Endothelial cell of umbilical vein (primary cell): ENCODE data around the gene TPSG1. TPM values are rescaled to one million over a fixed set of nuclear protein-coding genes. Genes with fewer than 3 reads are reported as not detected.

ENCODE experiments used
- BruUV-seq: library from RNA; stranded (reverse); fragments of 400-500 nt; replicated peaks from 2 replicates; lab custom pipeline; 2021; lab: Mats Ljungman, UMichigan
- CTCF ChIA-PET: fragments of 300-600, 350-600 bp; sonication (Branson Sonifier 250); formaldehyde crosslinking; loops from one replicate; lab custom pipeline; 2021; ENCODE audit warnings: antibody characterized with exemption, inconsistent platforms; lab: Charles Lee
- POLR2A ChIA-PET: fragments of 300-600, 350-600 bp; sonication (Branson Sonifier 250); formaldehyde crosslinking; loops from one replicate; lab custom pipeline; 2021; ENCODE audit warnings: antibody characterized with exemption, inconsistent platforms; lab: Charles Lee
- DNase-seq: peaks from one replicate; pipeline ENCODE4 v3.0.0-alpha.2; 2011; ENCODE audit warnings: low read depth, low spot score
- FAIRE-seq: peaks from 2 replicates; lab custom pipeline; 2011; peaks lifted over from hg19 to GRCh38; lab: Jason Lieb, UNC
- H2AFZ ChIP-seq: 2 replicates; pipeline ENCODE4 v1.6.0; 2012; ENCODE audit warnings: low read depth, low read length, control low read depth, inconsistent platforms
- H3K27ac ChIP-seq: 2 replicates; pipeline ENCODE4 v1.5.1; 2011; ENCODE audit warnings: low read depth, mild to moderate bottlenecking, control low read depth, low read length, moderate library complexity; ENCODE audit not compliant: insufficient read depth
- H3K27me3 ChIP-seq, 2 experiments: 2 replicates each; pipeline versions ENCODE4 v1.6.0 to v1.6.1; 2011; ENCODE audit warnings: low read length in 2 of 2, mixed read lengths in 1 of 2; ENCODE audit not compliant: control insufficient read depth in 2 of 2, insufficient read depth in 2 of 2
- H3K36me3 ChIP-seq, 2 experiments: 2 replicates in 1 of 2; 3 replicates in 1 of 2; pipeline ENCODE4 v1.5.1; 2011; ENCODE audit warnings: low read length in 2 of 2, mild to moderate bottlenecking in 1 of 2, moderate library complexity in 1 of 2; ENCODE audit not compliant: control insufficient read depth in 2 of 2, insufficient read depth in 2 of 2; ENCODE audit errors: extremely low read depth in 1 of 2
- H3K4me1 ChIP-seq: 3 replicates; pipeline ENCODE4 v1.5.1; 2011; ENCODE audit warnings: mild to moderate bottlenecking, low read length; ENCODE audit not compliant: control insufficient read depth, insufficient read depth; ENCODE audit errors: extremely low read depth
- H3K4me2 ChIP-seq: 2 replicates; pipeline ENCODE4 v1.6.1; 2011; ENCODE audit warnings: low read length, control low read depth, mixed read lengths; ENCODE audit not compliant: insufficient read depth
- H3K4me3 ChIP-seq, 3 experiments: fragments of 200-600 bp in 1 of 3; sonication (generic), shearing (Covaris generic) in 1 of 3; replicated peaks in 1 of 3; 2 replicates each; pipeline ENCODE4 v1.5.1; 2011 to 2016; ENCODE audit warnings: control low read depth in 3 of 3, low read length in 3 of 3, mild to moderate bottlenecking in 2 of 3, inconsistent platforms in 1 of 3, low read depth in 1 of 3, moderate library complexity in 1 of 3; ENCODE audit not compliant: insufficient read depth in 1 of 3
- H3K79me2 ChIP-seq: 2 replicates; pipeline ENCODE4 v1.6.0; 2012; ENCODE audit warnings: low read length, inconsistent platforms; ENCODE audit not compliant: control insufficient read depth, insufficient read depth
- H3K9ac ChIP-seq: replicated peaks from 2 replicates; pipeline ENCODE3; 2011; ENCODE audit warnings: low read length, control low read depth; ENCODE audit not compliant: insufficient read depth; ENCODE audit errors: extremely low read depth
- H3K9me1 ChIP-seq: replicated peaks from 3 replicates; pipeline ENCODE4 v1.6.0; 2011; ENCODE audit warnings: mild to moderate bottlenecking, low read length; ENCODE audit not compliant: control insufficient read depth, insufficient read depth; ENCODE audit errors: extremely low read depth
- H3K9me3 ChIP-seq: replicated peaks from 2 replicates; pipeline ENCODE4 v1.5.1; 2012; ENCODE audit warnings: low read length, inconsistent platforms; ENCODE audit not compliant: control insufficient read depth, insufficient read depth
- H4K20me1 ChIP-seq: replicated peaks from 2 replicates; pipeline ENCODE3; 2011; ENCODE audit warnings: mild to moderate bottlenecking, low read length; ENCODE audit not compliant: control insufficient read depth, insufficient read depth; ENCODE audit errors: extremely low read depth
- EZH2 ChIP-seq: IDR thresholded peaks from 2 replicates; pipeline ENCODE4 v1.6.1; 2012; ENCODE audit warnings: borderline replicate concordance, low read depth, mild to moderate bottlenecking, moderate library complexity, low read length, inconsistent platforms; ENCODE audit not compliant: severe bottlenecking
- FOS ChIP-seq: IDR thresholded peaks from 2 replicates; pipeline ENCODE4 v1.6.1; 2011; ENCODE audit warnings: mild to moderate bottlenecking, low read length, moderate library complexity, borderline replicate concordance; ENCODE audit not compliant: insufficient read depth
- GATA2 ChIP-seq: IDR thresholded peaks from 2 replicates; pipeline ENCODE4 v1.7.0; 2011; ENCODE audit warnings: low read depth, mild to moderate bottlenecking, moderate library complexity, mixed read lengths, low read length; ENCODE audit not compliant: insufficient read length, insufficient read depth
- JUN ChIP-seq: IDR thresholded peaks from 2 replicates; pipeline ENCODE4 v1.6.1; 2011; ENCODE audit warnings: borderline replicate concordance, low read depth; ENCODE audit not compliant: insufficient read length, insufficient read depth
- MYC ChIP-seq: IDR thresholded peaks from one replicate; pipeline ENCODE4 v1.6.1; 2011; ENCODE audit warnings: mild to moderate bottlenecking, low read depth, low read length
- POLR2A ChIP-seq: IDR thresholded peaks from 2 replicates; pipeline ENCODE4 v1.6.1; 2012; ENCODE audit warnings: low read depth, mild to moderate bottlenecking, control low read depth, low read length
- POLR2AphosphoS5 ChIP-seq: IDR thresholded peaks from 2 replicates; pipeline ENCODE4 v1.6.1; 2012; ENCODE audit warnings: low read depth, mild to moderate bottlenecking, control low read depth, low read length, moderate library complexity; ENCODE audit not compliant: insufficient read depth
- dilution Hi-C: fragments of 300-500 bp; cut with MboI; formaldehyde crosslinking; loops from one replicate; pipeline ENCODE4 v1.15.0; 2019; ENCODE audit warnings: low sequenced_read_pairs; ENCODE audit not compliant: extremely low pct_ligation_motif_present
- intact Hi-C: fragments of 100-400 bp; cut with micrococcal nuclease; formaldehyde crosslinking; loops from one replicate; pipeline ENCODE4 v1.10.0; 2022
- polyA plus RNA-seq, 4 experiments: library from polyadenylated mRNA; depleted of rRNA in 3 of 4; stranded (reverse) in 3 of 4; unstranded in 1 of 4; fragments of >200 nt; gene quantifications; 2 replicates each; pipeline versions ENCODE4 v1.2.1 to v1.2.3, GENCODE V29; 2011 to 2012; ENCODE audit warnings: missing spikeins in 1 of 4
- total RNA-seq: library from RNA; stranded (reverse); gene quantifications from 2 replicates; pipeline ENCODE4 v1.2.3, GENCODE V29; 2021
- TF ChIP-seq, protein P1 (sequence below), 2 donors: IDR thresholded peaks; 1 replicate in 1 of 2; 2 replicates in 1 of 2; pipeline ENCODE4 v1.5.1; 2011; ENCODE audit warnings: low read length in 2 of 2, mild to moderate bottlenecking in 2 of 2, moderate library complexity in 2 of 2, control low read depth in 1 of 2, inconsistent platforms in 1 of 2, low read depth in 1 of 2; ENCODE audit not compliant: insufficient read depth in 1 of 2; ENCODE audit errors: extremely low read depth in 1 of 2
- TF ChIP-seq, protein P2 (sequence below): IDR thresholded peaks from 2 replicates; pipeline ENCODE4 v1.6.1; 2011; ENCODE audit not compliant: insufficient read depth, insufficient read length

Gene TPSG1
- total and polyA plus RNA-seq, 2 donors (not counting 3 experiments of a cell fraction or from before 2014, with no cell fraction given), result not detected

DNA sequence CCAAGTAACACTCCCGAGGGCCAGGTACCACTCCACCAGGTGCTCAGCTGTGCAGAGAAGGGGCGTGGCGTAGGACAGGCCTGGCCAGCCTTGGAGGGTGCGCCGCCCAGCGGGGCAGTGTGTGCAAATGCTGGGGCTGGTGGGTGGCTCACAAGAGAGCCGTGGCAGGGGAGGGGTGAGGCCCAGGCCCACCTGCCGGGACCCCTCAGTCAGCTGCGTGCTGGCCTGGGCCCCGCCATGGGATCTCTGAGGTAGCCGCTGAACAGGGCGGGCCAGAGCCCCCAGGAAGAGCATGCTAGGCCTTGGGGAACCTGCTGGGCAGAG lies 8.8 kb downstream of the TPSG1 start:
- dilution Hi-C loops, result no loop called here
- POLR2A ChIA-PET, result no interaction called here

More for the DNA sequence above, 8.8 kb downstream of the TPSG1 start:
- Histone ChIP-seq H4K20me1 (no peaks in the 10 kb centered on the region), H3K9me1 (no peaks in the 10 kb centered on the region), H3K9me3 (no peaks in the 10 kb centered on the region), H3K4me2 (no peak overlapping the region), H3K27me3 (no peaks in the 10 kb centered on the region), H2AFZ (no peak overlapping the region), H3K79me2 (no peaks in the 10 kb centered on the region), H3K9ac (no peak overlapping the region), H3K36me3 (no peaks in the 10 kb centered on the region), H3K27ac (no peak overlapping the region), H3K4me3 (no peak overlapping the region), H3K4me1 (no peaks in the 10 kb centered on the region)
- TF ChIP-seq, protein P1, sequence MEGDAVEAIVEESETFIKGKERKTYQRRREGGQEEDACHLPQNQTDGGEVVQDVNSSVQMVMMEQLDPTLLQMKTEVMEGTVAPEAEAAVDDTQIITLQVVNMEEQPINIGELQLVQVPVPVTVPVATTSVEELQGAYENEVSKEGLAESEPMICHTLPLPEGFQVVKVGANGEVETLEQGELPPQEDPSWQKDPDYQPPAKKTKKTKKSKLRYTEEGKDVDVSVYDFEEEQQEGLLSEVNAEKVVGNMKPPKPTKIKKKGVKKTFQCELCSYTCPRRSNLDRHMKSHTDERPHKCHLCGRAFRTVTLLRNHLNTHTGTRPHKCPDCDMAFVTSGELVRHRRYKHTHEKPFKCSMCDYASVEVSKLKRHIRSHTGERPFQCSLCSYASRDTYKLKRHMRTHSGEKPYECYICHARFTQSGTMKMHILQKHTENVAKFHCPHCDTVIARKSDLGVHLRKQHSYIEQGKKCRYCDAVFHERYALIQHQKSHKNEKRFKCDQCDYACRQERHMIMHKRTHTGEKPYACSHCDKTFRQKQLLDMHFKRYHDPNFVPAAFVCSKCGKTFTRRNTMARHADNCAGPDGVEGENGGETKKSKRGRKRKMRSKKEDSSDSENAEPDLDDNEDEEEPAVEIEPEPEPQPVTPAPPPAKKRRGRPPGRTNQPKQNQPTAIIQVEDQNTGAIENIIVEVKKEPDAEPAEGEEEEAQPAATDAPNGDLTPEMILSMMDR (IDR thresholded peaks at IDR 0.05; ENCODE audit: extremely low read depth in 1 of 2, insufficient read depth in 1 of 2, low read depth in 1 of 2, low read length in 2 of 2), result no peak
- no peak for TF ChIP-seq GATA2
- TF ChIP-seq FOS, result no peak
- no peak for TF ChIP-seq MYC
- no peak for TF ChIP-seq JUN
- no peak for TF ChIP-seq POLR2AphosphoS5
- no peak for TF ChIP-seq POLR2A
- TF ChIP-seq EZH2, result no peak
- TF ChIP-seq, protein P2, sequence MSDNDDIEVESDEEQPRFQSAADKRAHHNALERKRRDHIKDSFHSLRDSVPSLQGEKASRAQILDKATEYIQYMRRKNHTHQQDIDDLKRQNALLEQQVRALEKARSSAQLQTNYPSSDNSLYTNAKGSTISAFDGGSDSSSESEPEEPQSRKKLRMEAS, result no peak
- CTCF ChIA-PET, result no interaction called here
- FAIRE-seq, result no peak
- intact Hi-C loops, result loop anchor here (2.0 kb wide), 1 partner anchor 41 kb away; no protein-coding TSS in a partner anchor
- no peak for DNase-seq
- BruUV-seq, result no TSS peak
